Measurements from ENCODE around the gene CD1C. TPM values are rescaled to one million over a fixed set of nuclear protein-coding genes. Genes with fewer than 3 reads are reported as not detected.

Gene CD1C
- polyA plus RNA-seq, 1 donor (not counting 4 experiments of a cell fraction or from before 2014, with no cell fraction given): not detected

- Histone ChIP-seq H3K79me2 (ENCODE audit: control insufficient read depth, insufficient read depth, low read length) (no peaks in the 10 kb centered on the region), H3K27ac (ENCODE audit: control insufficient read depth, insufficient read depth, low read length) (no peak overlapping the region), H3K9me3 (ENCODE audit: control insufficient read depth, low read depth, low read length) (no peaks in the 10 kb centered on the region), H3K4me3 (ENCODE audit: control insufficient read depth in 2 of 3, extremely low read depth in 1 of 3, insufficient read depth in 2 of 3, low read depth in 1 of 3, low read length in 3 of 3) (no peak overlapping the region), H3K36me3 (ENCODE audit: control insufficient read depth in 2 of 2, extremely low read depth in 1 of 2, insufficient read depth in 2 of 2, low read length in 2 of 2) (no peaks in the 10 kb centered on the region), H3K27me3 (ENCODE audit: control insufficient read depth, extremely low read depth, insufficient read depth, low read length) (no peaks in the 10 kb centered on the region), H2AFZ (ENCODE audit: control insufficient read depth, low read length) (no peak overlapping the region), H4K20me1 (ENCODE audit: control insufficient read depth, extremely low read depth, insufficient read depth, low read length) (no peaks in the 10 kb centered on the region), H3K9me1 (ENCODE audit: control insufficient read depth, extremely low read depth, insufficient read depth, low read length) (no peaks in the 10 kb centered on the region), H3K4me2 (ENCODE audit: control insufficient read depth, extremely low read depth, insufficient read depth, low read depth, low read length) (no peak overlapping the region), H3K4me1 (ENCODE audit: control insufficient read depth, extremely low read depth, insufficient read depth, low read length) (no peaks in the 10 kb centered on the region), H3K9ac (ENCODE audit: control insufficient read depth, extremely low read depth, insufficient read depth, low read length) (no peak overlapping the region)
- dilution Hi-C loops (cut with MboI; ENCODE audit: extremely low pct_ligation_motif_present, low sequenced_read_pairs): no loop called here
- DNase-seq (ENCODE audit: low read depth, low spot score): no peak
- no peak for TF ChIP-seq CTCF (optimal IDR thresholded peaks at IDR 0.05 in 1 of 3, IDR thresholded peaks at IDR 0.05 in 1 of 3, conservative IDR thresholded peaks at IDR 0.05 in 1 of 3; ENCODE audit: extremely low read depth in 1 of 3, insufficient read depth in 2 of 3, low read length in 3 of 3)
- no peak for TF ChIP-seq EZH2 (IDR thresholded peaks at IDR 0.05; ENCODE audit: low read length)
- no peak for FAIRE-seq
These were observed 41.6 kb upstream of the CD1C start for GRCh38 chr1:158248118-158248517.

DNA sequence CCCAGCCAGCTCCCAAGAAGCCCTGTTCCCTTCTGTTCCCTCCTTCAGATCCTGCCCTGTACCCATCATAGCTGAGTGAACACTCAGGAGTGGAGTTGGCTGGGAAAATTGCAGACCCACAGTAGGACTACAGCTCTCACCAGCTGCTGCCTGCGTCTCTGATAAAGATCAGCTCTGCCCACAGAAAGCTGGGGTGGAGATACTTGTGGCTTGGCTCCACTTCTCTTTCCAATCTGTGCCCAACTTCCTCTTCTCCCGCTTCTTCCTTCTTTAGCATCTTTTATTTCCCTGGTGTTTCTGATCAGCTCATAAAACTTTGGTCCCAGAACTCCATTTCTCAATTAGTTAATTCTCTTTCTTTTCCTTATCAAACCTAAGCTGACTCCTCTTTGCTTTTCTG, 41.0 kb upstream of the CD1C start:
- TF ChIP-seq EZH2 (IDR thresholded peaks at IDR 0.05; ENCODE audit: low read length) (no peak), CTCF (optimal IDR thresholded peaks at IDR 0.05 in 1 of 3, IDR thresholded peaks at IDR 0.05 in 1 of 3, conservative IDR thresholded peaks at IDR 0.05 in 1 of 3; ENCODE audit: extremely low read depth in 1 of 3, insufficient read depth in 2 of 3, low read length in 3 of 3) (no peak)

More for the DNA sequence above, 41.0 kb upstream of the CD1C start:
- no peak for FAIRE-seq
- Histone ChIP-seq H3K27ac (ENCODE audit: control insufficient read depth, insufficient read depth, low read length) (no peak overlapping the region), H3K4me3 (ENCODE audit: control insufficient read depth in 2 of 3, extremely low read depth in 1 of 3, insufficient read depth in 2 of 3, low read depth in 1 of 3, low read length in 3 of 3) (no peak overlapping the region), H3K27me3 (ENCODE audit: control insufficient read depth, extremely low read depth, insufficient read depth, low read length) (no peaks in the 10 kb centered on the region), H3K9ac (ENCODE audit: control insufficient read depth, extremely low read depth, insufficient read depth, low read length) (no peak overlapping the region), H3K36me3 (ENCODE audit: control insufficient read depth in 2 of 2, extremely low read depth in 1 of 2, insufficient read depth in 2 of 2, low read length in 2 of 2) (no peaks in the 10 kb centered on the region), H3K9me1 (ENCODE audit: control insufficient read depth, extremely low read depth, insufficient read depth, low read length) (no peaks in the 10 kb centered on the region), H3K4me1 (ENCODE audit: control insufficient read depth, extremely low read depth, insufficient read depth, low read length) (no peaks in the 10 kb centered on the region), H3K79me2 (ENCODE audit: control insufficient read depth, insufficient read depth, low read length) (no peaks in the 10 kb centered on the region), H3K4me2 (ENCODE audit: control insufficient read depth, extremely low read depth, insufficient read depth, low read depth, low read length) (no peak overlapping the region), H2AFZ (ENCODE audit: control insufficient read depth, low read length) (no peak overlapping the region), H4K20me1 (ENCODE audit: control insufficient read depth, extremely low read depth, insufficient read depth, low read length) (no peaks in the 10 kb centered on the region), H3K9me3 (ENCODE audit: control insufficient read depth, low read depth, low read length) (no peaks in the 10 kb centered on the region)
- DNase-seq (ENCODE audit: low read depth, low spot score): no peak
- dilution Hi-C loops (cut with MboI; ENCODE audit: extremely low pct_ligation_motif_present, low sequenced_read_pairs): no loop called here

Measured in keratinocyte (primary cell).